LNCaP clone FGC (cell line): Measurements from ENCODE around the gene WDR76.
"Not testable (repeated sequence)": the region's sequence is repeated elsewhere in the genome, so short reads cannot be mapped to it uniquely, and the experiment has no call there.

Source experiments
- DNase-seq: peaks from one replicate; pipeline ENCODE4 v3.0.0-alpha.2; 2011; ENCODE audit warnings: low read depth
- H3K4me3 ChIP-seq: 2 replicates; pipeline ENCODE4 v1.5.1; 2011; ENCODE audit warnings: mild to moderate bottlenecking, low read depth, low read length, control low read depth
- TF ChIP-seq, protein P1 (sequence below): IDR thresholded peaks from 2 replicates; pipeline ENCODE4 v1.5.1; 2012; ENCODE audit warnings: mild to moderate bottlenecking; ENCODE audit not compliant: control insufficient read depth, insufficient read depth; ENCODE audit errors: extremely low read depth

WDR76 gene

DNA sequence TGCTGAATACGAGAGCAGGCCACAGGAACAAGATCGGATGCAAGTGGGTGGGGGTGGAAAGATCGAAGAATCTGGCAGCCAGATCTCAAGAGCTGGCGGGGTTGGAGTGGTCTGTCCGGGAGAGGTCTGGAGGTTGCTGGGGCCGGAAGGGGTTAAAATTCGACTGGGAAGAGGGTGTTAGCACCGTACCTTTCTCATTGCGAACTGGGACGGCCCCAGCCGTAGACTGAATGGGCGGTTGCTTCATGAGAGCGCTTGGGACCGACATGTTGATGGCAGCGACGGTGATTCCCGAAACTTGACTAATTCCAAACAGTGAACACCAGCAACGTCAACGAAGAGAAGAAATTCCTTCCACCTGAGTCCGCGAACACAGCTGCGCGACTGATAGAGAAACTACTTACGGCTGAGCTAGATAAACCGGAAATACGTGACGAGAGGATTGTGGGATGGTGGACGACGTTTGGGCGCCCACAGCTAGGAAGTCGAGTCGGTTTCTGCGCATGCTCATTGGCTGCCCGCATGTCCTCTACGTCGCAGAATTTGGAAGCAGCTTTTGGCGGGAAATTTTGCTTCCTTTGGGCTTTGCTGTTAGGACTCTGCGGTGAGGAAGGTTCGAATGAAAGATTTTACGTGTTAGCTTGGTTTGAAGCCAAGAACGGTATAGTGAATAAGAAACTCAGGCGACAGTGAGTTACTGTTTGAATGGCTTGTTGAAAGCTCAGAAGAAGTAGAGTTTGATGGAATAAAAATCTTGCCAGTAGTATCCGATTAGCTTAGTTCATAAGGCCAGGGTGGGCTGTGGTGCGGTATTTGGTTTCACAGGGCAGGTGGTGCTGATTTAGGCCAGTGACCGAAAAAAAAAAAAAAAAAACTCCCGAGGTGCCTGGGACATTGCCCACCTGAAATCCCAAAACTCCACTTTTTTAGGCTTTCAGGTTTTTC lies 2.2 kb upstream of the WDR76 start, which contains the start of gene MFAP1:
TSS of gene MFAP1 (minus strand) at position 389 of the 945 bp plus-strand sequence. CDS start at position 268, 121 bp downstream.
- DNase-seq, result peak; percentile 95
- peak within 1 kb of the TSS; percentile 83 for H3K4me3 ChIP-seq
- TF ChIP-seq, protein P1, sequence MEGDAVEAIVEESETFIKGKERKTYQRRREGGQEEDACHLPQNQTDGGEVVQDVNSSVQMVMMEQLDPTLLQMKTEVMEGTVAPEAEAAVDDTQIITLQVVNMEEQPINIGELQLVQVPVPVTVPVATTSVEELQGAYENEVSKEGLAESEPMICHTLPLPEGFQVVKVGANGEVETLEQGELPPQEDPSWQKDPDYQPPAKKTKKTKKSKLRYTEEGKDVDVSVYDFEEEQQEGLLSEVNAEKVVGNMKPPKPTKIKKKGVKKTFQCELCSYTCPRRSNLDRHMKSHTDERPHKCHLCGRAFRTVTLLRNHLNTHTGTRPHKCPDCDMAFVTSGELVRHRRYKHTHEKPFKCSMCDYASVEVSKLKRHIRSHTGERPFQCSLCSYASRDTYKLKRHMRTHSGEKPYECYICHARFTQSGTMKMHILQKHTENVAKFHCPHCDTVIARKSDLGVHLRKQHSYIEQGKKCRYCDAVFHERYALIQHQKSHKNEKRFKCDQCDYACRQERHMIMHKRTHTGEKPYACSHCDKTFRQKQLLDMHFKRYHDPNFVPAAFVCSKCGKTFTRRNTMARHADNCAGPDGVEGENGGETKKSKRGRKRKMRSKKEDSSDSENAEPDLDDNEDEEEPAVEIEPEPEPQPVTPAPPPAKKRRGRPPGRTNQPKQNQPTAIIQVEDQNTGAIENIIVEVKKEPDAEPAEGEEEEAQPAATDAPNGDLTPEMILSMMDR, result no peak

DNA sequence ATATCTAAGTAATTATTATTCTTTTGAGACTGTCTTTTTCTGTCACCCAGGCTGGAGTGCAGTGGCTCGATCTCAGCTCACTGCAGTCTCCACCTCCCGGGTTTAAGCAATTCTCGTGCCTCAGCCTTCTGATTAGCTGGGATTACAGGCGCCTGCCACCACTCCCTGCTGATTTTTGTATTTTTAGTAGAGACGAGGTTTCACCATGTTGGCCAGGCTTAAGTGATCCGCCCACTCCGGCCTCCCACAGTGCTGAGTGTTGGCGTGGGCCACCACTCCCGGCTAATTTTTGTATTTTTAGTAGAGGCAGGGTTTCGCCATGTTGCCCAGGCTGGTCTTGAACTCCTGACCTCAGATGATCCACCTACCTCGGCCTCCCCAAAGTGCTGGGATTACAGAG lies 1.5 kb upstream of the WDR76 start:
- not testable (repeated sequence) for H3K4me3 ChIP-seq, DNase-seq

DNA sequence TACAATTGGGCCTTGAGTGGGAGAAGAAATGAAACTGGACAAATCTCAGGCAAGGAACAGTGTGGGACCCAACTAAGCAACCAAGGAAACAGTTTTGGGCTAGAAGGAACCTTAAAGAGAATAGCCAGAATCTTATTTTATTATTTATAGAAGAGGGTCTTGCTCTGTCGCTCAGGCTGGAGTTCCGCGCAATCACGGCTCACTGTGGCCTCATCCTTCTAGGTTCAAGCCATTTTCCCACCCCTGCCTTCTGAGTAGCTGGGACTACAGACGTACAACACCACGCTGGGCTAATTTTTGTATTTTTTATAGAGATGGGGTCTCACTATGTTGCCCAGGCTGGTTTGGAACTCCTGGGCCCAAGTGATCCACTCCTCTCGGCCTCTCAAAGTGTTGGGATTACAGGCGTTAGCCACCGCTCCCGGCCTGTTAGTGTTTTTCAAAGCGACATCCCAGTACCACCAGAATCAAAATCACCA lies 734 bp upstream of the WDR76 start:
- DNase-seq, result no peak
- TF ChIP-seq, protein P1, result no peak
- no peak overlapping the region for H3K4me3 ChIP-seq

DNA sequence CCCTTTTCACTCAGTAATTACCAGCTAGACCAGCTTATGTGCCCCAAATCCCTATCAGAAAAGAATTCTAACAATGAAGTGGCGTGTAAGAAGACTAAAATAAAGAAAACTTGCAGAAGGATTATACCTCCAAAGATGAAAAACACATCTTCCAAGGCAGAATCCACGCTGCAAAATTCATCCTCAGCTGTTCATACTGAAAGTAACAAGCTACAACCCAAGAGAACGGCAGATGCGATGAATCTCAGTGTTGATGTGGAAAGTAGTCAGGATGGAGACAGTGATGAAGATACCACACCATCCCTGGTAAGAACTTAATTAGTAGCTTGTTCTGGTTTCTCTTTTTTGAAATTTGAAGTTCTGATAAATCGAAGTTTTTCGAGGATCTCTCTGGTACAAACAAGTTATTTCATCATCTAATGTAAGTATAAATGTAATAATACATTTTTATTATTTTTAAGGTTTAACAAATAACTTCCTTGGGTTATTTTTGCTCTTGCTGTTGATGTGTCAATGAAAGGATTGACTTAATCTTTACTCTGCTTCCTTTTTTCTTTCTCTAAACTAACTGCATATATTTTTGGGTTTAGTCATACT lies 1.4 kb downstream of the WDR76 start:
- TF ChIP-seq, protein P1, result no peak
- DNase-seq, result no peak
- H3K4me3 ChIP-seq, result no peak overlapping the region

DNA sequence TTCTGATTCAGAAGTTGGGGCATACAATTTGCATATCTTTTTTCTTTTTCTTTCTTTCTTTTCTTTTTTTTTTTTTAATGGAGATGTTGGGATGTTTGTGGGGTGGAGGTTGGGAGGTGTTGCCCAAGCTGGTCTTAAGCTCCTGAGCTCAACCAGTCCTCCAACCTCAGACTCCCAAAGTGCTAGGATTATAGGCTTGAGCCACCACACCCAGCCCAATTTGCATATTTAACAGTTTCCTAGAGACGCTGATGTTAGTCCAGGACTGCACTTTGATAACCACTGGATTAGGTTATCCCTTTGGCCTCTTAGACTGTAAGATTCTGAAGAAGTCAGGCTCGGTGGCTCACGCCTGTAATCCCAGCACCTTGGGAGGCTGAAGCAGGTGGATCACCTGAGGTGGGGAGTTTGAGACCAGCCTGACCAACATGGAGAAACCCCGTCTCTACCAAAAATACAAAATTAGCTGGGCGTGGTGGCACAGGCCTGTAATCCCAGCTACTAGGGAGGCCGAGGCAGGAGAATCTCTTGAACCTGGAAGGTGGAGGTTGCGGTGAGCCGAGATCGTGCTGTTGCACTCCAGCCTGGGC lies 3.2 kb downstream of the WDR76 start:
- not testable (repeated sequence) for DNase-seq, H3K4me3 ChIP-seq

DNA sequence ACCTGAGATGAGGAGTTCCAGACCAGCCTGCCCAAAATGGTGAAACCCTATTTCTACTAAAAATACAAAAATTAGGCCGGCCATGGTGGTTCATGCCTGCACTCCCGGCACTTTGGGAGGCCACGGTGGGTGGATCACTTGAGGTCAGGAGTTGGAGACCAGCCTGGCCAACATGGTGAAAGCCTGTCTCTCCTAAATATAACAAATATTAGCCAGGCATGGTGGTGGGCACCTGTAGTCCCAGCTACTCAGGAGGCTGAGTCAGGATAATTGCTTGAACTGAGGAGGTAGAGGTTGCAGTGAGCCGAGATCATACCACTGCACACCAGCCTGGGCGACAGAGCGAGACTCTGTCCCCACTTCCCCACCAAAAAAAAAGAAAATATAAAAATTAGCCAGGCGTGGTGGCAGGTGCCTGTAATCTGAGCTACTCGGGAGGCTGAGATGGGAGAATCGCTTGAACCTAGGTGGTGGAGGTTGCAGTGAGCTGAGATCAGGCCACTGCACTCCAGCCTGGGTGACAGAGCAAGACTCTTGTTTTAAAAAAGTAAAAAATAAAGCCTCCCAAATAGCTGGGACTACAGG lies 4.0 kb downstream of the WDR76 start:
- H3K4me3 ChIP-seq, DNase-seq: not testable (repeated sequence)

DNA sequence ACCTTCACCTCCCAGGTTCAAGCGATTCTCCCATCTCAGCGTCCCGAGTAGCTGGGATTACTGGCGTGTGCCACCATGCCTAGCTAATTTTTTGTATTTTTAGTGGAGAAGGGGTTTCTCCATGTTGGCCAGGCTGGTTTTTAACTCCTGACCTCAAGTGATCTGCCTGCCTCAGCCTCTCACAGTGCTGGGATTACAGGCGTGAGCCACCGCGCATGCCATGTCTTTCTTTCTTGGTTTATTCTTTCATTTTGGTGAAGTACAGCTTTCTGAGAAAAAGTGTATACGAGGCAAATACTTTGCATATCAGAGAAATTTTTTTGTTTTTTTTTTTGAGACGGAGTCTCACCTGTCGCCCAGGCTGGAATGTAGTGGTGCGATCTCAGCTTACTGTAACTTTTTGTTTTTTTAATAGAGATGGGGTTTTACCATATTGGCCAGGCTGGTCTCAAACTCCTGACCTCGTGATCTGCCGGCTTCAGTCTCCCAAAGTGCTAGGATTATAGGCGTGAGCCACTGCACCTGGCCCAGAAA lies 4.8 kb downstream of the WDR76 start:
- H3K4me3 ChIP-seq, DNase-seq: not testable (repeated sequence)

DNA sequence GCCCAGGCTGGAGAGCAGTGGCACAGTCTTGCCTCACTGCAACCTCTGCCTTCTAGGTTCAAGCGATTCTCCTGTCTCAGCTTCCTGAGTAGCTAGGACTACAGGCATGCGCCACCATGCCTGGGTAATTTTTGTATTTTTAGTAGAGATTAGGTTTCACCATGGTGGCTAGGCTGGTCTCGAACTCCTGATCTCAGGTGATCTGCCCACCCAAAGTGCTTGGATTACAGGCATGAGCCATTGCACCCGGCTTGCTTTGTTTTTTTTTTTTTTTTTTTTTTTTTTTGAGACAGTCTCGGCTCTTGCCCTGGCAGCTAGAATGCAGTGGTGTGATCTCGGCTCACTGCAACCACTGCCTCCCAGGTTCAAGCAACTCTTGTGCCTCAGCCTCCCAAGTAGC lies 5.7 kb downstream of the WDR76 start:
- not testable (repeated sequence) for DNase-seq

DNA sequence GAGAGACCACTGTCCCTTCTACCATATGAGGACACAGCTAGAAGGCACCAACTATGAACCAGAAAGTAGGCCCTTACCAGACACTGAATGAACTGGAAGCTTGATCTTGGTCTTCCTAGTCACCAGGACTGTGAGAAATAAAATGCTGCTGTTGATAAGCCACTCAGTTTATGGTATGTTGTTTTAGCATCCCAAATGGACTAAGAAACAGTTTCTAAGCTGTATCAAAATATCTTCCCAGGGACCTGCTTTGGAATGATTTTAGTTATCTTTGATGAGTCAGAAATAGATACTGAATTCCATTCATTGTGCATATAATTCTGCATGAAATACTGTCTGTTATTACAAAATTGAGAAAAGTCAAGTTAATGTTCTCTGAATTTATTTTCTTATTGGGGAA lies 18.6 kb downstream of the WDR76 start:
- DNase-seq, result no peak
- TF ChIP-seq, protein P1, result no peak
- H3K4me3 ChIP-seq, result no peak overlapping the region

More for the DNA sequence above, 5.7 kb downstream of the WDR76 start:
- H3K4me3 ChIP-seq, result not testable (repeated sequence)
